NCI-H2196 (cell line): Measurements from ENCODE around the gene AMY1A.
"Not testable (repeated sequence)": the region's sequence is repeated elsewhere in the genome, so short reads cannot be mapped to it uniquely, and the experiment has no call there.

Experiments
- DNase-seq: peaks from one replicate; lab custom pipeline; 2025; ENCODE audit not compliant: unreplicated experiment; lab: John Stamatoyannopoulos, UW

AMY1A gene

DNA sequence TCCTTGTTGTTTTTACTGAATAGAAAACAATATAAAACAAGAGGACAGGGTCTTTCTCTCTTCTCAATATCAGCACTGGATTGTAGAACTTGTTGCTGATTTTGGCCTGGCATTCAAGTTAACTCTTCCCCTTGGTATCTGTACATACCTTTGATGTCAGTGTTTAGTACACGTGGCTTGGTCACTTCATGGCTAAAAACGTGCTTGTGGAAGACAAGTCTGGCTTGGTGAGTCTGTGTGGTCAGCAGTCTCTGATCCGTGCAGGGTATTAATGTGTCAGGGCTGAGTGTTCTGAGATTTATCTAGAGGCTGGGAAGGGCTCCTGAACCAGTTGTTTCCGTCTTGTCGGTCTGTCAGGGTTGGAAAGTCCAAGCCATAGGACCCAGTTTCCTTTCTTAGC lies at the start of gene AMY1A:
AMY1A (plus strand) TSS at position 301 of the 400 bp plus-strand sequence. CDS start 571 bp downstream, outside the sequence.
- DNase-seq: not testable (repeated sequence)

DNA sequence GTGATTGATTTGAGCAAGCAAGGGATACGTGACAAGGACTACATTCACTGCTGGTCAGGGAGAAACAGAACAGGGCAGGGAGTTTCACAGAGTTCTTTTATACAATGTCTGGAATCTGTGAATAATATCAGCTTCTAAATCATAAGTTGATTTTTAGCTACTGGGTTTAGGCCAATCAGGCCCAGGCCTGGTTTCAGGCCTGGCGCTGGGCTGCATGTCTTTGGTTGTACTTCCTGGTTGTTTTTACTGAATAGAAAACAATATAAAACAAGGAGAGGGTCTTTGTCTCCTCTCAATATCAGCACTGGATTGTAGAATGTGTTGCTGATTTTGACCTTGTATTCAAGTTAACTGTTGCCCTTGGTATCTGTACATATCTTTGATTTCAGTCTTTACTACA lies 39.2 kb upstream of the AMY1A start:
- no peak for DNase-seq

DNA sequence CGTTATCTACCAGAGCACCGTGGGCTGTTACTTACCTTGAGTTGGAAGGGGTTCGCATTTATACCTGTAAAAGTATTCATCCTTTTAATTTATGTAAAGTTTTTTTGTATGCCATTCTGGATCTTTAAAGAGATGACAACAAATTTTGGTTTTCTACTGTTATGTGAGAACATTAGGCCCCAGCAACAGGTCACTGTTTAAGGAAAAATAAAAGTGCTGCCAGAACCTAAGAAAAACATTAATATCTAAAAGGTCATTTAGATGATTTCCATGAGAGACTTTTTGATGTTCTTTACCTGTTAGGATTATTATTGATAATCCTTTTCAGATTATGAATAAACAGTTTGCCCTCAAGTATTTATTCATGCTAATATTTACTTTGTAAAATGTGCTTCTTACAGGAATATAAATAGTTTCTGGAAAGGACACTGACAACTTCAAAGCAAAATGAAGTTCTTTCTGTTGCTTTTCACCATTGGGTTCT lies 38.5 kb upstream of the AMY1A start, which contains the start of gene AMY2A:
AMY2A (plus strand) TSS at position 434 of the 484 bp plus-strand sequence; CDS start at position 448, 14 bp downstream.
- DNase-seq: not testable (repeated sequence)

DNA sequence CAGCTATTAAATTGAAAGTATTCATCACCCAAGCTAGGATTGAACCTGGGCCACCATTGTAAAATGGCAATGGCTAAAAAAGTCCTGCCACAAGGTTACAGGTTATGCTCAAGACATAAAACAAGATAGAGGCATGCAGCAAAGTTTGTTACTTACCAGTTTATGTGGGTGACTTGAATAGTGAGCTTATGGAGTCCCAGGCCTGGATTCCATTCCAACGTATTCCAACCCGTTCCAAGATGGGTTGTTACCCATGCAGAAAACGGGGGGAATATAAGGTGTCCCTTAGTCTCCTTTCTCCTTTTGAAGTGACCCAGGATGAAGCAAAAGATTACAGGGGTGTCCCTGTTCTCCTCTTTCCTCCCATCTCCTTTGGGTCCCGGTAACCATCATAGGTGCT lies 28.1 kb upstream of the AMY1A start:
- not testable (repeated sequence) for DNase-seq

DNA sequence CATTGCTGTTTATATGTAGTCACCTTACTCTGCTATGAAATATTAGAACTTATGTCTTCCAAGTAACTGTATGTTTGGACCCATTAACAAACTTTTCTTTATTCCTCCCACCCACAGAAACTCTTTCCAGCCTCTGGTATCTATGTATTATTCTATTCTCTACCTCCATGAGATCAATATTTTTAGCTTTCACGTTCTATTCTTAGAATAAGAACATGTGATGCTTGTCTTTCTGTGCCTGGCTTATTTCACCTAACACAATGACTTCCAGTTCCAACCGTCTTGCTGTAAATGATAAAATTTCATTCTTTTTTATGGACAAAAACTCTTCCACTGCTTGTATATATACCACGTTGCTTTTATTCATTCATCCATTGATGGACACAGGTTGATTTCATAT lies 14.4 kb upstream of the AMY1A start:
- not testable (repeated sequence) for DNase-seq

DNA sequence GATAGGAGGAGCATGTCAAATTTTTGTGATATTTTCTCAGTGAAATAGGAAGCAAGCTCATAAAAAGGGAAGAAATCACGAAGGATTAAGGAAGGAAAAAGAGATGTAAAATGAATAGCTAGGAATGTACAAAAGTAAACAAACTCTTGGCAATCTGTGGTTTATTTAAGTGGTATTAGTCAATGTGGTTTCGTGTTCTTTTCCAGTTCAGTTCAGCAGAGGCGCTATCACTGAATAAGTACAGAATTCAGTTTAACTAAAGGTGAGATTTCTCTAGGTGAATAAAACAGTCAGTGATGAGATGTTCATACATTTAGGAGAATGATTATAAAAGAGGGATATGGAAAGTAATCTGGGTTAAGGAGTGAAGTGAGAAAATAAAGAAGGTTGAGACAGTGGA lies 11.7 kb upstream of the AMY1A start:
- DNase-seq: not testable (repeated sequence)

DNA sequence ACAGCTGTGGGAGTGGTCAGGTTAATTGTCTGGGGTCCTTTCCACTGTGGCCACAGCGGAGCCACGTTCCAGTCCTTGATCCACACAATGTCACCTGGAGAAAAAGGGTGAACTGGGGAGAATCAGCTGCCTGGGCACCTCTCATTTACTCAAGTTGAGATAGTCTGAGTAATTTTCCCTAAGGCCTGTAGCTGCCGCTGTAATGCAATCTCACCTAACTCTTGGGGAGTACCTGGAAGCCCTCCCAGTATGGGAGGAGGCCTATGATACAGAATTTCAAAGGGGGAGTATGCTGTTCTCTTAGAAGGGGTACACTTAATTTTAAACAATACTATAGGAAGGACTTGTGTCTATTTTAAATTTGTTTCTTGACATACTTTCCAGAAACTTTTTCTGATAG lies 5.3 kb upstream of the AMY1A start:
- DNase-seq: not testable (repeated sequence)

DNA sequence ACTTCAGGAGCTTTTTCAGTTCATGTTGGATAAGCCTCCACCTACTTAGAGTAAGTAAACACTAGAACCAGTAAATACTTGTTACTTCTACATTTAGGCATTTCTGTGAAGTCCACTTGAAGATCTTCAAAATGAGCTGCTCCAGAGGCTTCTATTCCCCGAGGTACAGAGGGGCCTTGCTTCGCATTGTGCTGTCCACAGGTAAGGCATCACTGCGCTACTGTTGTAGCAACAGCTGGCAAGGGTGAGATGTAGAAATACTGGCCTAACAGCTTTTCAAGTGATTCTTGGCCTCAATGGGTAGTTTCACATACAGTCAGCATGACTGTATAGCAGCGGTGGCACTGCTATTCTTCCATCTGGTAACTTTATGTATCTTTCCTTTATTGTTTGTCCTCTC lies 4.7 kb upstream of the AMY1A start:
- not testable (repeated sequence) for DNase-seq

DNA sequence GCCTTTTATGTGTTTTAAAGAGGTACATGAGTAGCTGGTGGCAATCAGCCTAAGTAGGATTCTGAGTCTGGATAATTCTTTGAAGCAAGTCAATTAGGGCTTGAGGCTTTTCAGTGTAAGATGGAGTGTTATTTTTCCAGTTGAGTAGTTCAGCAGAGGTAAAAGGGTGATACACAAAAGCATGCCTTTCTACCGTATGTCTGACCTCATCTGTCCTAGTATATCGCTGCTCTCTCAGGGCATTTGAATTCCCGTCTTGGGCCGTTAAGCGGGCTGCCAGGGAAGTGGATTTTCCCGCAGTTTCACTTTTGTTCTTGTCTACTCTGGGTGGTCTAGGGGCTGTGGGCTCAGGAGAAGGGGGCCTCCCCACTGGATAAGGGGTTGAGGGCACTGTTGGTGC lies 1.4 kb upstream of the AMY1A start:
- not testable (repeated sequence) for DNase-seq

DNA sequence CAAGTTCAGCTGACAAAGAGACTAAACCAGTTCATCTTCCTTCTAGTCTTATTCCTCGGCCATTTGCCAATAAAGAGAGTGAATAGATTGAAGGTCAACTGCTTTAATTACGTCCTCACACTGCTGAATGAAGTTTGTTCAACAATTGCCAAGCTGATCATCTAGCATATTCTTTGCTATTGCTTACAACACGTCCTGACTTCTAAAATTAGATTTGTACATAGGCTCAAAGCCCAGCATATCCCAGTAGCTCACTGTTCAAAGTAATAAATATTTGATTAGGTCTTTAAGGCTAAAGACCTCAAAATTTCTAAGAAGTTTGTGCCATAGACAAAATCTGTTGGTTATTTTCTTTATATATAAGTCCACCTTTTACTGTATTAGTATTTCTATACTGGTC lies 20.8 kb downstream of the AMY1A start:
- DNase-seq: not testable (repeated sequence)

DNA sequence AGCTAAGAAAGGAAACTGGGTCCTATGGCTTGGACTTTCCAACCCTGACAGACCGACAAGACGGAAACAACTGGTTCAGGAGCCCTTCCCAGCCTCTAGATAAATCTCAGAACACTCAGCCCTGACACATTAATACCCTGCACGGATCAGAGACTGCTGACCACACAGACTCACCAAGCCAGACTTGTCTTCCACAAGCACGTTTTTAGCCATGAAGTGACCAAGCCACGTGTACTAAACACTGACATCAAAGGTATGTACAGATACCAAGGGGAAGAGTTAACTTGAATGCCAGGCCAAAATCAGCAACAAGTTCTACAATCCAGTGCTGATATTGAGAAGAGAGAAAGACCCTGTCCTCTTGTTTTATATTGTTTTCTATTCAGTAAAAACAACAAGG lies 40.5 kb downstream of the AMY1A start, which contains the start of gene AMY1B:
AMY1B (minus strand) TSS at position 101 of the 400 bp plus-strand sequence. CDS start 571 bp downstream, outside the sequence.
- not testable (repeated sequence) for DNase-seq

DNA sequence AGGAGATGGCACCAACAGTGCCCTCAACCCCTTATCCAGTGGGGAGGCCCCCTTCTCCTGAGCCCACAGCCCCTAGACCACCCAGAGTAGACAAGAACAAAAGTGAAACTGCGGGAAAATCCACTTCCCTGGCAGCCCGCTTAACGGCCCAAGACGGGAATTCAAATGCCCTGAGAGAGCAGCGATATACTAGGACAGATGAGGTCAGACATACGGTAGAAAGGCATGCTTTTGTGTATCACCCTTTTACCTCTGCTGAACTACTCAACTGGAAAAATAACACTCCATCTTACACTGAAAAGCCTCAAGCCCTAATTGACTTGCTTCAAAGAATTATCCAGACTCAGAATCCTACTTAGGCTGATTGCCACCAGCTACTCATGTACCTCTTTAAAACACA lies 41.9 kb downstream of the AMY1A start:
- not testable (repeated sequence) for DNase-seq

DNA sequence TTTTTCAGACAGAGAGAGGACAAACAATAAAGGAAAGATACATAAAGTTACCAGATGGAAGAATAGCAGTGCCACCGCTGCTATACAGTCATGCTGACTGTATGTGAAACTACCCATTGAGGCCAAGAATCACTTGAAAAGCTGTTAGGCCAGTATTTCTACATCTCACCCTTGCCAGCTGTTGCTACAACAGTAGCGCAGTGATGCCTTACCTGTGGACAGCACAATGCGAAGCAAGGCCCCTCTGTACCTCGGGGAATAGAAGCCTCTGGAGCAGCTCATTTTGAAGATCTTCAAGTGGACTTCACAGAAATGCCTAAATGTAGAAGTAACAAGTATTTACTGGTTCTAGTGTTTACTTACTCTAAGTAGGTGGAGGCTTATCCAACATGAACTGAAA lies 45.1 kb downstream of the AMY1A start:
- not testable (repeated sequence) for DNase-seq

DNA sequence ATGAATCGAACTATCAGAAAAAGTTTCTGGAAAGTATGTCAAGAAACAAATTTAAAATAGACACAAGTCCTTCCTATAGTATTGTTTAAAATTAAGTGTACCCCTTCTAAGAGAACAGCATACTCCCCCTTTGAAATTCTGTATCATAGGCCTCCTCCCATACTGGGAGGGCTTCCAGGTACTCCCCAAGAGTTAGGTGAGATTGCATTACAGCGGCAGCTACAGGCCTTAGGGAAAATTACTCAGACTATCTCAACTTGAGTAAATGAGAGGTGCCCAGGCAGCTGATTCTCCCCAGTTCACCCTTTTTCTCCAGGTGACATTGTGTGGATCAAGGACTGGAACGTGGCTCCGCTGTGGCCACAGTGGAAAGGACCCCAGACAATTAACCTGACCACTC lies 45.7 kb downstream of the AMY1A start:
- DNase-seq: not testable (repeated sequence)

DNA sequence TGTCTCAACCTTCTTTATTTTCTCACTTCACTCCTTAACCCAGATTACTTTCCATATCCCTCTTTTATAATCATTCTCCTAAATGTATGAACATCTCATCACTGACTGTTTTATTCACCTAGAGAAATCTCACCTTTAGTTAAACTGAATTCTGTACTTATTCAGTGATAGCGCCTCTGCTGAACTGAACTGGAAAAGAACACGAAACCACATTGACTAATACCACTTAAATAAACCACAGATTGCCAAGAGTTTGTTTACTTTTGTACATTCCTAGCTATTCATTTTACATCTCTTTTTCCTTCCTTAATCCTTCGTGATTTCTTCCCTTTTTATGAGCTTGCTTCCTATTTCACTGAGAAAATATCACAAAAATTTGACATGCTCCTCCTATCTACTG lies 52.1 kb downstream of the AMY1A start:
- not testable (repeated sequence) for DNase-seq

DNA sequence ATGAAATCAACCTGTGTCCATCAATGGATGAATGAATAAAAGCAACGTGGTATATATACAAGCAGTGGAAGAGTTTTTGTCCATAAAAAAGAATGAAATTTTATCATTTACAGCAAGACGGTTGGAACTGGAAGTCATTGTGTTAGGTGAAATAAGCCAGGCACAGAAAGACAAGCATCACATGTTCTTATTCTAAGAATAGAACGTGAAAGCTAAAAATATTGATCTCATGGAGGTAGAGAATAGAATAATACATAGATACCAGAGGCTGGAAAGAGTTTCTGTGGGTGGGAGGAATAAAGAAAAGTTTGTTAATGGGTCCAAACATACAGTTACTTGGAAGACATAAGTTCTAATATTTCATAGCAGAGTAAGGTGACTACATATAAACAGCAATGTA lies 54.8 kb downstream of the AMY1A start:
- not testable (repeated sequence) for DNase-seq
